Upper lobe of left lung (tissue), 4 donors: ENCODE results near the gene LAIR2.

Source experiments
- EP300 ChIP-seq, 4 donors: sonication (generic); formaldehyde crosslinking; IDR thresholded peaks; one replicate each; pipeline ENCODE4 v1.5.1; 2017; ENCODE audit warnings: antibody characterized with exemption in 4 of 4, control low read depth in 2 of 4
- POLR2A ChIP-seq, 4 donors: fragments of 450-650 bp; IDR thresholded peaks; one replicate each; pipeline ENCODE4 v1.5.1; 2016 to 2017; ENCODE audit warnings: antibody characterized with exemption in 4 of 4, mild to moderate bottlenecking in 2 of 4
- POLR2AphosphoS5 ChIP-seq, 2 donors: sonication (generic); formaldehyde crosslinking; IDR thresholded peaks; one replicate each; pipeline ENCODE4 v1.5.1; 2017; ENCODE audit warnings: antibody characterized with exemption in 2 of 2

- no peak for TF ChIP-seq EP300 (IDR thresholded peaks at IDR 0.05)
- no peak for TF ChIP-seq POLR2AphosphoS5 (IDR thresholded peaks at IDR 0.05)
- TF ChIP-seq POLR2A (IDR thresholded peaks at IDR 0.05): no peak
These were observed 3.4 kb downstream of the LAIR2 start for GRCh38 chr19:54506079-54506478.
